ENCODE results near the gene DOP1A.

GRCh38 chr6:83168556-83168955, 101.1 kb downstream of the DOP1A start:
- TF ChIP-seq CTCF (IDR thresholded peaks at IDR 0.05) (no peak), POLR2A (IDR thresholded peaks at IDR 0.05) (no peak)

All from tibial nerve (tissue), 3 donors.